OCI-LY3 (cell line): ENCODE data around the gene ATRN.
"Not testable (repeated sequence)": the region's sequence is repeated elsewhere in the genome, so short reads cannot be mapped to it uniquely, and the experiment has no call there.

Source experiments
- H2AFZ ChIP-seq: fragments of 200-600, 300-600 bp; shearing (Covaris generic); 2 replicates; pipeline ENCODE4 v1.6.0; 2014; ENCODE audit warnings: antibody characterized with exemption, low read depth, low read length
- H3K27ac ChIP-seq: fragments of 200-600, 300-600 bp; sonication (generic); 2 replicates; pipeline ENCODE4 v1.5.1; 2014; ENCODE audit warnings: mild to moderate bottlenecking, low read length, moderate library complexity, mixed read lengths
- H3K27me3 ChIP-seq: fragments of 200-600, 300-600 bp; sonication (generic); 2 replicates; pipeline ENCODE4 v1.6.1; 2014; ENCODE audit warnings: low read depth, low read length, mixed read lengths
- H3K36me3 ChIP-seq: fragments of 200-600, 300-600 bp; sonication (generic); replicated peaks from 2 replicates; pipeline ENCODE3; 2014; ENCODE audit warnings: low read depth, low read length, mixed read lengths
- H3K4me1 ChIP-seq: fragments of 300-600, 200-600 bp; sonication (generic); 2 replicates; pipeline ENCODE4 v1.6.1; 2014; ENCODE audit warnings: low read length, mixed read lengths
- H3K4me2 ChIP-seq: fragments of 200-600, 300-600 bp; sonication (generic); 2 replicates; pipeline ENCODE4 v1.6.1; 2014; ENCODE audit warnings: low read length, mixed read lengths
- H3K4me3 ChIP-seq: fragments of 300-600, 200-600 bp; sonication (generic); 2 replicates; pipeline ENCODE4 v1.5.1; 2014; ENCODE audit warnings: antibody characterized with exemption, mild to moderate bottlenecking, low read length, moderate library complexity
- H3K79me2 ChIP-seq: fragments of 300-600, 200-600 bp; shearing (Covaris generic); 2 replicates; pipeline ENCODE4 v1.6.1; 2014; ENCODE audit warnings: mild to moderate bottlenecking, low read length, mixed read lengths
- H3K9ac ChIP-seq: fragments of 300-600, 200-600 bp; shearing (Covaris generic); 2 replicates; pipeline ENCODE4 v1.6.0; 2014; ENCODE audit warnings: mild to moderate bottlenecking, low read length, moderate library complexity
- H3K9me3 ChIP-seq: fragments of 200-600, 300-600 bp; shearing (Covaris generic); 2 replicates; pipeline ENCODE4 v1.6.1; 2014; ENCODE audit warnings: low read length, mixed read lengths; ENCODE audit not compliant: insufficient read depth
- H4K20me1 ChIP-seq: fragments of 200-600, 300-600 bp; sonication (generic); 2 replicates; pipeline ENCODE4 v1.6.1; 2016; ENCODE audit warnings: low read length, mixed read lengths; ENCODE audit not compliant: insufficient read depth
- EZH2phosphoT487 ChIP-seq: fragments of 200-600 bp; shearing (Covaris generic); IDR thresholded peaks from 2 replicates; pipeline ENCODE4 v1.6.1; 2018; ENCODE audit warnings: antibody characterized with exemption, mixed run types, low read depth
- TF ChIP-seq, protein P1 (sequence below): fragments of 200-600, 300-600 bp; sonication (generic); IDR thresholded peaks from 2 replicates; pipeline ENCODE4 v1.5.1; 2014; ENCODE audit warnings: antibody characterized with exemption, low read length, low read depth

Gene ATRN

DNA sequence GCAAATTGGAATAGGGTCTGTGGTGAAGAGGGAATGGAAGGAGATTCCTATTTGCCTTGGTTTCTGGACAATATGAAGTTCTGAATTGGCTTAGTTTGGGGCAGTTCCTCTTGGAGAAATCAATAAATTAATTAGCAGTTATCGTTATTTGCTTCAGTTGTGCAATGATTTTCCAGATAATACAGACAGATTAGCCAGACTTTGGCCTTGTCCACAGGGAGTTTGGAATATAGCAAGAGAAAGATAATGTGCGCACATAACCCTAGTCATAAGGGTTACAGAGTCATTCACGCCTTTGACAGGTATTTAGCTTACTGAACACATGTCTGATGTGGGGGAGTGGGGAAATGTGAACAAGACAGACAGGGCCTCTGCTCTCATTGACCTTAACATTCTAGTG lies 1.3 kb downstream of the ATRN start:
- 0 out of 2 replicates have a peak, but pooled peaks cover 4% of the 10 kb centered on the region for H4K20me1 ChIP-seq
- H3K9me3 ChIP-seq = no peaks in the 10 kb centered on the region
- peaks cover 41% of the 10 kb centered on the region for H3K79me2 ChIP-seq
- H2AFZ ChIP-seq = no peak overlapping the region
- no peaks in the 10 kb centered on the region for H3K36me3 ChIP-seq
- TF ChIP-seq EZH2phosphoT487 = no peak
- TF ChIP-seq, protein P1, sequence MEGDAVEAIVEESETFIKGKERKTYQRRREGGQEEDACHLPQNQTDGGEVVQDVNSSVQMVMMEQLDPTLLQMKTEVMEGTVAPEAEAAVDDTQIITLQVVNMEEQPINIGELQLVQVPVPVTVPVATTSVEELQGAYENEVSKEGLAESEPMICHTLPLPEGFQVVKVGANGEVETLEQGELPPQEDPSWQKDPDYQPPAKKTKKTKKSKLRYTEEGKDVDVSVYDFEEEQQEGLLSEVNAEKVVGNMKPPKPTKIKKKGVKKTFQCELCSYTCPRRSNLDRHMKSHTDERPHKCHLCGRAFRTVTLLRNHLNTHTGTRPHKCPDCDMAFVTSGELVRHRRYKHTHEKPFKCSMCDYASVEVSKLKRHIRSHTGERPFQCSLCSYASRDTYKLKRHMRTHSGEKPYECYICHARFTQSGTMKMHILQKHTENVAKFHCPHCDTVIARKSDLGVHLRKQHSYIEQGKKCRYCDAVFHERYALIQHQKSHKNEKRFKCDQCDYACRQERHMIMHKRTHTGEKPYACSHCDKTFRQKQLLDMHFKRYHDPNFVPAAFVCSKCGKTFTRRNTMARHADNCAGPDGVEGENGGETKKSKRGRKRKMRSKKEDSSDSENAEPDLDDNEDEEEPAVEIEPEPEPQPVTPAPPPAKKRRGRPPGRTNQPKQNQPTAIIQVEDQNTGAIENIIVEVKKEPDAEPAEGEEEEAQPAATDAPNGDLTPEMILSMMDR = no peak
- peaks cover 1% of the 10 kb centered on the region; the same call in 1 of the 2 replicates for H3K27me3 ChIP-seq
- peak overlapping the region; percentile 81 for H3K4me3 ChIP-seq
- H3K9ac ChIP-seq = peak overlapping the region; percentile 75
- H3K4me1 ChIP-seq = peaks cover 17% of the 10 kb centered on the region
- peak overlapping the region; percentile 94 for H3K4me2 ChIP-seq
- H3K27ac ChIP-seq = no peak overlapping the region

DNA sequence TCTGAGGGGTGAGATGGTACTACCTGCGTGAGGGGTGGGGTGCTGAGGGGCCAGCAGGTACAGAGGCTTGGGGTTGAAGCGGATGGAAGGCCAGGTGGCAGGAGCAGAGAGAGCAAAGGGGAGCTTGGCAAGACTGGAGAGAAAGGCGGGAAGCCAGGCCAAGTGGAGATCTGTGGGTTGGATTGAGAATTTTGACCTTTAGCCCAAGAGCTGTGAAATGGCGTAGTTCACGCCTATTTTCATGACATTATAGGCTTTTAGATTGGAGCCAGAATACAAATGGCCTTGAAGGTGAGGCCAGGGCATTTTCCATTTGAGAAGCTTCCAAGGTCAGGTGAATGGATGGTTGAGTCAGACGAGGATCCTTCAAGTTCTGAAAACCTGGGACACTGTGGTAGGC lies 2.5 kb downstream of the ATRN start:
- H3K27me3 ChIP-seq = no peaks in the 10 kb centered on the region
- H3K79me2 ChIP-seq = peaks cover 41% of the 10 kb centered on the region
- H2AFZ ChIP-seq = no peak overlapping the region
- no peak overlapping the region for H3K27ac ChIP-seq
- no peak overlapping the region for H3K4me2 ChIP-seq
- no peaks in the 10 kb centered on the region for H3K9me3 ChIP-seq
- TF ChIP-seq EZH2phosphoT487 = no peak
- TF ChIP-seq, protein P1 = no peak
- peaks cover 9% of the 10 kb centered on the region; the same call in 1 of the 2 replicates for H4K20me1 ChIP-seq
- no peak overlapping the region for H3K4me3 ChIP-seq
- no peaks in the 10 kb centered on the region for H3K36me3 ChIP-seq
- no peak overlapping the region for H3K9ac ChIP-seq
- peaks cover 17% of the 10 kb centered on the region for H3K4me1 ChIP-seq

DNA sequence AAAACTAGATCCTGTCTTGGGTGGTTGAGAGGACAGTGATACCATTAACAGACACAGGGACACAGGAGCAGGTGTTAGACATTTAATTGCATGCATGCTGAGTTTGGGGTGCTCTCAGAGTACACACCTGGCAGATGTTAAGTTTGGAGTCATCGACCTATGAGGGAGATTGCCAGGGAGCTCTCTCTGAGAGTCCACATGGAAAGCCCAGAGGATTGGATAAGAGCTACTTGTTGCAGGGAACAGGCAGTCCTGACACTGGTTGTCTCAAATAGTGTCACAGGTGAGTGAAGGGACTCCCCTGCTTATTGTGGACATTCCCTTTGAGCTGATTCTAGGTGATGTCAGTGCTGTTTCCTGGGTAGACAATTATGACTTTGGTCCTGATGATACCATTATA lies 3.1 kb downstream of the ATRN start:
- H4K20me1 ChIP-seq = peaks cover 9% of the 10 kb centered on the region; the same call in 1 of the 2 replicates
- H3K4me2 ChIP-seq = no peak overlapping the region
- no peak for TF ChIP-seq EZH2phosphoT487
- TF ChIP-seq, protein P1 = no peak
- H3K9me3 ChIP-seq = no peaks in the 10 kb centered on the region
- H3K4me1 ChIP-seq = peaks cover 17% of the 10 kb centered on the region
- no peak overlapping the region for H3K9ac ChIP-seq
- H3K27me3 ChIP-seq = no peaks in the 10 kb centered on the region
- no peak overlapping the region for H3K4me3 ChIP-seq
- H2AFZ ChIP-seq = no peak overlapping the region
- peaks cover 41% of the 10 kb centered on the region for H3K79me2 ChIP-seq
- no peaks in the 10 kb centered on the region for H3K36me3 ChIP-seq
- H3K27ac ChIP-seq = no peak overlapping the region

DNA sequence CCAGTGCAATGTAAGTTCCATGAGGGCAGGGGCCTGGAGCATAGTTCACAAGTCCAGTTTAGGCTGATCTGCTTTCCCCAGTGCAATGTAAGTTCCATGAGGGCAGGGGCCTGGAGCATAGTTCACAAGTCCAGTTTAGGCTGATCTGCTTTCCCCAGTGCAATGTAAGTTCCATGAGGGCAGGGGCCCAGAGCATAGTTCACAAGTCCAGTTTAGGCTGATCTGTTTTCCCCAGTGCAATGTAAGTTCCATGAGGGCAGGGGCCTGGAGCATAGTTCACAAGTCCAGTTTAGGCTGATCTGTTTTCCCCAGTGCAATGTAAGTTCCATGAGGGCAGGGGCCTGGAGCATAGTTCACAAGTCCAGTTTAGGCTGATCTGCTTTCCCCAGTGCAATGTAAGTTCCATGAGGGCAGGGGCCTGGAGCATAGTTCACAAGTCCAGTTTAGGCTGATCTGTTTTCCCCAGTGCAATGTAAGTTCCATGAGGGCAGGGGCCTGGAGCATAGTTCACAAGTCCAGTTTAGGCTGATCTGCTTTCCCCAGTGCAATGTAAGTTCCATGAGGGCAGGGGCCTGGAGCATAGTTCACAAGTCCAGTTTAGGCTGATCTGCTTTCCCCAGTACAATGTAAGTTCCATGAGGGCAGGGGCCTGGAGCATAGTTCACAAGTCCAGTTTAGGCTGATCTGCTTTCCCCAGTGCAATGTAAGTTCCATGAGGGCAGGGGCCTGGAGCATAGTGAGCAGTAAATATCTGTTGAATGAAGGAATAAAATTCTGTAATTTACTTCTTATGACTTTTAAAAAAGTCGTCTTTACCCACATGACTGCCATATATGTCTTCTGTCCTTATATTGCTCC lies 6.4 kb downstream of the ATRN start:
- H3K27ac ChIP-seq, H3K9me3 ChIP-seq, H4K20me1 ChIP-seq, H2AFZ ChIP-seq, H3K4me3 ChIP-seq, H3K27me3 ChIP-seq, H3K9ac ChIP-seq, H3K36me3 ChIP-seq, H3K4me2 ChIP-seq: not testable (repeated sequence)
- Histone ChIP-seq H3K4me1 (peaks cover 16% of the 10 kb centered on the region), H3K79me2 (peaks cover 33% of the 10 kb centered on the region)
